Skeletal muscle tissue (tissue), 4 donors: ENCODE results near the gene MAML3. TPM values are rescaled to one million over a fixed set of nuclear protein-coding genes. Genes with fewer than 3 reads are reported as not detected.

Source experiments
- H3K27ac ChIP-seq: one replicate; pipeline ENCODE4 v1.7.0; 2013; ENCODE audit warnings: mild to moderate bottlenecking, low read depth, low read length, inconsistent platforms
- H3K27me3 ChIP-seq, 3 donors: one replicate each; pipeline ENCODE4 v1.7.0; 2013; ENCODE audit warnings: low read length in 3 of 3; ENCODE audit not compliant: control insufficient read depth in 3 of 3, insufficient read depth in 3 of 3
- H3K36me3 ChIP-seq, 3 donors: one replicate each; pipeline ENCODE4 v1.7.0; 2013; ENCODE audit warnings: low read length in 3 of 3; ENCODE audit not compliant: control insufficient read depth in 3 of 3, insufficient read depth in 3 of 3
- H3K4me1 ChIP-seq, 3 donors: one replicate each; pipeline ENCODE4 v1.7.0; 2013; ENCODE audit warnings: low read length in 3 of 3, mild to moderate bottlenecking in 3 of 3; ENCODE audit not compliant: control insufficient read depth in 3 of 3, insufficient read depth in 3 of 3
- H3K4me3 ChIP-seq, 3 donors: one replicate each; pipeline ENCODE4 v1.7.0; 2013; ENCODE audit warnings: low read length in 3 of 3
- H3K9ac ChIP-seq, 3 donors: one replicate each; pipeline ENCODE4 v1.7.0; 2013; ENCODE audit warnings: low read length in 3 of 3, mild to moderate bottlenecking in 3 of 3, moderate library complexity in 2 of 3, low read depth in 1 of 3
- H3K9me3 ChIP-seq, 3 donors: one replicate each; pipeline ENCODE4 v1.7.0; 2013; ENCODE audit warnings: low read length in 3 of 3; ENCODE audit not compliant: control insufficient read depth in 3 of 3
- total RNA-seq: library from RNA; depleted of rRNA; stranded (reverse); fragments of >200 nt; gene quantifications from one replicate; pipeline ENCODE4 v1.2.3, GENCODE V29; 2014
- donor health status: Osteomylitis.

The MAML3 gene
- total RNA-seq, 1 donor from 2014 or later = 3.1 TPM

GRCh38 chr4:140003876-140004548, 150.0 kb downstream of the MAML3 start:
- peaks cover 6 to 12% (median 6%) of the 10 kb centered on the region in 3 donors for H3K4me1 ChIP-seq

GRCh38 chr4:140000232-140000631, 153.8 kb downstream of the MAML3 start:
- Histone ChIP-seq H3K9me3 (no peaks in the 10 kb centered on the region), H3K36me3 (no peaks in the 10 kb centered on the region), H3K4me3 (no peak overlapping the region), H3K27me3 (no peaks in the 10 kb centered on the region), H3K4me1 (peaks cover 6 to 10% (median 6%) of the 10 kb centered on the region in 3 donors), H3K27ac (no peak overlapping the region), H3K9ac (no peak overlapping the region)

More at GRCh38 chr4:140003876-140004548, 150.0 kb downstream of the MAML3 start:
- no peaks in the 10 kb centered on the region for H3K27me3 ChIP-seq
- H3K36me3 ChIP-seq = no peaks in the 10 kb centered on the region
- H3K9me3 ChIP-seq = no peaks in the 10 kb centered on the region
- peak overlapping the region; percentile 26 to 65 (median 65) for H3K9ac ChIP-seq
- peak overlapping the region; percentile 4 for H3K27ac ChIP-seq
- H3K4me3 ChIP-seq = peak overlapping the region; percentile 41 to 63 (median 61)

DNA sequence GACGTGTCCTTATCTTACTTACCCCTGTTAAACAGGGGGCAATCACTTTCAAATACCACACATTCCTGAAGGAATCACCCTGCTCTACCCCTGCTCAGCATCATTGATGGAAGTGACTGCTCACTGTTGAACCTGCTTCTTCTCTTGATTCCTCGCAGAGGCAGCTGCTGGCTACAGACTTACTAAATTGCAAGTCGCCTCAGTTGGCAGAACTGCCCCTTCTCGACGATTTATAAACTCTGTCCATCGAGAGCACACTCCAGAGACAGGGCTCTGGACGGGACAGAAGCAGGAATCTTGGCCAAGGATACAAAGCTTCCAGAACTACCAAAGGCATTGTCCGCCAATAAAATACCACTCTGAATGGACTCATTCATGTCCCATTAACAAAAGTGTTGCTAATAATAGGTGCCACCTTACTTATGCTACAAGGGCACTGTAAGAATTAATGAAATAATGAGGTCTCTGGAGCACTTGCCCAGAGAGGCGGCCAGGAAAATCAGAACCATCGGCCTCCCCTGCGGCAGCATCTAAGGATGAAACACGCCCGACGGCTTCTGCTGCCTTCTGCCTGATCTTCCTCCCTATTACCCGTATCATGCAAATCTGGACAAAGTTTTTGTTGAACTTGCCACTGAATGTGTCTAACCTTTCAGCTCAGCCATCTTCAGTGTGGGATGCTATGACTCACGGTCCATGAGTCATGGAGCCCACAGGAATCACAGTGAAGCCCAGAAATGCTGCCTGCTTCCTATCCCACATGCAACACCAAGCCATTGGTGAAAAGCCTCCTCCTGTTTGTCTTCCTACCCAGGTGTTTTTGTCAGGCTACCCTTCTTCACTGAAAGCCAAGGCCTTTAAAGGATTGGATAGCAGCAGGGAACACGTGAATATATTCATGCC, 164.9 kb downstream of the MAML3 start:
- H3K9ac ChIP-seq = no peak overlapping the region
- H3K4me1 ChIP-seq = peaks cover 5 to 20% (median 7%) of the 10 kb centered on the region in 3 donors
- no peaks in the 10 kb centered on the region for H3K27me3 ChIP-seq
- H3K9me3 ChIP-seq = no peaks in the 10 kb centered on the region
- H3K36me3 ChIP-seq = no peaks in the 10 kb centered on the region
- no peak overlapping the region for H3K4me3 ChIP-seq
- H3K27ac ChIP-seq = no peak overlapping the region

DNA sequence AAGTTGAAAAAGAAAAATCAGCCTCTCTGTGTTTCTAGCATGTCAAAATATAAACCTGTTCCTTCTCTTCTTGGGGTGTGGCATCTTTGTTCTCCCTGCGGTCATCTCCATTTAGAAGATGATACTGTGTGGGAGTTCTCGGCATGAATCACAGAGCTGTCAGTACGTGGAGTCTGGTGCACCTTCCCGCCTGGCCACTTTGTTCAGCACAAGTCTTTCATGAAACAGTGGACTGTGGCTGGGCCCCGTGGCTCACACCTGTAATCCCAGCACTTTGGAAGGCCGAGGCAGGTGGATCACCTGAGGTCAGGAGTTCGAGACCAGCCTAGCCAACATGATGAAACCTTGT, 166.5 kb downstream of the MAML3 start:
- no peak overlapping the region for H3K9ac ChIP-seq
- peak overlapping the region; percentile 33 for H3K27ac ChIP-seq
- H3K4me1 ChIP-seq = peaks cover 5 to 20% (median 7%) of the 10 kb centered on the region in 3 donors
- H3K36me3 ChIP-seq = no peaks in the 10 kb centered on the region
- no peaks in the 10 kb centered on the region for H3K9me3 ChIP-seq
- no peaks in the 10 kb centered on the region for H3K27me3 ChIP-seq
- peak overlapping the region in 1 of 3 donors; percentile 3 for H3K4me3 ChIP-seq

DNA sequence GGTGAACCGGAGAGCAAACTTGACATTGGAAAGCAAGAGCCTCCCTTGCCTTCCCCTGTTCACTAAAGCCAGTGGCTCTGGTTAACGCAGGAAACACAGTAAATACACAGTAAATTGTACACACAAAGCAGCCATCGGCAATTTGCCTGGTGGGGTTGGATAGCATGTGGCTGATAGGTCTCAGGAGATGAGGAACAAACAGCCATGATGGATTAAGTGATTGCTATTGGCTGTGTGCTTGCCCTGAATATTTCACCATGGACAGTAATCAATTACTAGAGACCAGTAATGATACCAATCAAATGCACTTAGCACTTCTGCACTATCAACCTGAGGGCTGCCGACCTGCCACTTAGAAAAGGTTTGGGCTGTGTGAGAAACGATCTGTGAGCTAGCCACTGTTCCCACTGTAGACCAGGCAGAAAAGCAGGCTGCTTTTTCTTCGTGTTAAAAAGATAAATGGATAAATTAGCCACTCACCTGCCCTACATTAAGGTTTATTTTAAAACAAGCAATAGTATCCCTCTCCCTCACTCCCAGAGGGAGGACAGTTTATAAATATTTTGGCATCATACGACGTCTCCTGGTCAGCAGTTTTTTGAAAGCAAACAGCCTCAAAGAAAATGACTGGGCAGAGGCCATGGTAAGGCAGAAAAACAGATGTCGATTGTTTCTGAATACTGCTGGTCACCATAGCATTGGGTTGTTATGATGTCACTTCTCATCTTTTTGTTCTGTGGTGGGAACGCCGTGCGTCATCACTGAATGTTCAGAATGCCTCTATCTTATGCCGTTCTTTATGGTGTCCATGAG, 167.1 kb downstream of the MAML3 start:
- Histone ChIP-seq H3K36me3 (no peaks in the 10 kb centered on the region), H3K9me3 (no peaks in the 10 kb centered on the region), H3K9ac (no peak overlapping the region), H3K4me3 (peak overlapping the region in 1 of 3 donors; percentile 3), H3K27me3 (no peaks in the 10 kb centered on the region), H3K27ac (peak overlapping the region; percentile 33), H3K4me1 (peaks cover 5 to 20% (median 7%) of the 10 kb centered on the region in 3 donors)

GRCh38 chr4:139986106-139986505, 167.9 kb downstream of the MAML3 start:
- no peaks in the 10 kb centered on the region for H3K36me3 ChIP-seq
- no peaks in the 10 kb centered on the region for H3K9me3 ChIP-seq
- H3K9ac ChIP-seq = no peak overlapping the region
- no peaks in the 10 kb centered on the region for H3K27me3 ChIP-seq
- no peak overlapping the region for H3K27ac ChIP-seq
- peaks cover 5 to 20% (median 7%) of the 10 kb centered on the region in 3 donors for H3K4me1 ChIP-seq
- H3K4me3 ChIP-seq = no peak overlapping the region

GRCh38 chr4:139985401-139985800, 168.6 kb downstream of the MAML3 start:
- no peaks in the 10 kb centered on the region for H3K27me3 ChIP-seq
- H3K4me1 ChIP-seq = peaks cover 5 to 20% (median 7%) of the 10 kb centered on the region in 3 donors
- H3K9ac ChIP-seq = no peak overlapping the region
- H3K9me3 ChIP-seq = no peaks in the 10 kb centered on the region
- H3K27ac ChIP-seq = no peak overlapping the region
- no peak overlapping the region for H3K4me3 ChIP-seq
- H3K36me3 ChIP-seq = no peaks in the 10 kb centered on the region

DNA sequence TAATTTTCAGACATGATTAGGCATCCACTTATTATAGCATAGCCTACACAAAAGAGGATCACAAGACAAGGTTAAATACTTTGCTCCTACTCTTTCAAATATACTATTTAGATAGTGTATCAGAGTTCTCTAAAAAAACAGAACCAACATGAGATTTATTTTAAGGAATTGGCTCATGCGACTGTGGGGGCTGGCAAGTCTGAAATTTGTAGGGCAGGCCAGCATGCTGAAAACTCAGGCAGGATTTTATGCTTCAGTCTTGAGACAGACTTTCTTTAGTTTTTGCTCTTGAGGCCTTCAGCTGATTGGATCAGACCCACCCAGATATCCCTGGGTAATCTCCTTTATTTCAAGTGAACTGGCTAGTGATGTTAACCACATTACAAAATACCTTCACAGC, 169.5 kb downstream of the MAML3 start:
- Histone ChIP-seq H3K36me3 (no peaks in the 10 kb centered on the region), H3K9ac (no peak overlapping the region), H3K9me3 (no peaks in the 10 kb centered on the region), H3K27me3 (no peaks in the 10 kb centered on the region), H3K27ac (no peak overlapping the region), H3K4me3 (no peak overlapping the region), H3K4me1 (peaks cover 5 to 18% (median 6%) of the 10 kb centered on the region in 3 donors)

DNA sequence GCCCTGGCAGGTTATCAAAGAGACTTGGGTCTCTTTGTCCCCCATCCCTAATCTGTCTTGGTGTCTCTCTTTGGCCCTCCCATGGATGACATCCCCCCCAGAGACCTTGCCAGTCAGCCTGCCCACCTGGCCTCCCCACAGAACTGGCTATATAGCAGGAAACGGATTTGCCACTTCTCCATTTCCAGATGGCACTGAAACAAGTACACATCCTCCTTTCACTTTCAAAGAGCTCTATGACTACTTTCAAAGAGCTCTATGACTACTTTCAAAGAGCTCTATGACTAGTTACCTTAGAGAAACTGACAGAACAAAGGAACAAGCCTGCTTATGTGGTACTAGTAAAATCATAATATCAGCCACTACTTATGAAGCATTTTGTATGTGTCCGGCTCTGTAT, 175.3 kb downstream of the MAML3 start:
- no peaks in the 10 kb centered on the region for H3K27me3 ChIP-seq
- H3K36me3 ChIP-seq = no peaks in the 10 kb centered on the region
- H3K27ac ChIP-seq = no peak overlapping the region
- no peaks in the 10 kb centered on the region for H3K9me3 ChIP-seq
- no peak overlapping the region for H3K9ac ChIP-seq
- H3K4me3 ChIP-seq = no peak overlapping the region
- H3K4me1 ChIP-seq = peaks cover 0 to 2% (median 0%) of the 10 kb centered on the region in 3 donors
